ENCODE results near the gene IL4.

GRCh38 chr5:132668706-132669454 is 4.9 kb upstream of the IL4 start:
- no peak for TF ChIP-seq CTCF (IDR thresholded peaks at IDR 0.05; ENCODE audit: poor library complexity, severe bottlenecking)
- TF ChIP-seq EZH2 (IDR thresholded peaks at IDR 0.05; ENCODE audit: borderline replicate concordance, insufficient read depth, low read length, poor library complexity, severe bottlenecking): no peak
